NCI-H526 (cell line): ENCODE data around the gene PTGS1.
A peak's percentile ranks its signal among the peaks of the same experiment; 100 is the strongest.
"Not testable (repeated sequence)": the region's sequence is repeated elsewhere in the genome, so short reads cannot be mapped to it uniquely, and the experiment has no call there.

Source experiments
- DNase-seq, 2 experiments: peaks; one replicate each; lab custom pipeline; 2025; lab: John Stamatoyannopoulos, UW

PTGS1 gene

DNA sequence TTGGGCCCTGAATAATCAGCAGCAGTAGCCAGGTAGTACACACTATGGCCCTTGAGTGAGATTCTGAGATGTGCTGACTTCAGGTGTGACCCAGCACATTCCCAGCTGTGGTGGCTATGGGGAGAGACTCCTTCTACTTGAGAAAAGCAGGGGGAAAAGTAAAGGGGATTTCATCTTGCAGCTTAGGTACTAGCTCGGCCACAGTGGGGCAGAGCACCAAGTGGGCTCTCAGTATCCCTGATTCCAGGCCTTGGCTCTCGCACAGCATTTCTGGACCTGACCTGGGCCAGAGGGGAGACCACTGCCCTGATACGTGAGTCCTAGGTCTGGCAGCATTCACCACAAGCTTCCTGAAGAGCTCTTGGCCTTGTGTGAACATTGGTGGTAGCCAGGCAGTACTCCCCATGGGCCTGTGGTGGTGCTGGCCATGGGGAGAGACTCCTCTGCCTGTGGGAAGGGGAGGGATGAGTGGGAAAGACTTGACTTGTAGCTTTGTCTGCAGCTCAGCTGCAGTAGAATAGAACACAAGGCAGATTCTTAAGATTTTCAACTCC lies 27.6 kb downstream of the PTGS1 start:
- no peak for DNase-seq

DNA sequence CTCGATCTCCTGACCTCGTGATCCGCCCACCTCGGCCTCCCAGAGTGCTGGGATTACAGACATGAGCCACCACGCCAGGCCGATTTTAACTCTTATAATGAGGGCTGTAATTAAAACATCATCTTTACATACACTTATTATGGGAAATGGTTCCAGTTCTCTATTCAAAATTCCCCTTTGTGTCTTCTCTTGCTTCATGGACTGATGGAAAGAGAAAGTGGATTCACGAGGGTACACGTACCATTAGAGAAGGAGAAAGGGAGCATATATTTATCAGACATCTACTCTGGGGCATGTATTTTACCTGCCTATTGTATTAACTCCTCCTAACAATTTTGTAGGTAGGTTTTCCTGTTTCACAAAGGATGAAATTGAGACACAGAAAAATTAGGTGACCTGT lies 31.1 kb downstream of the PTGS1 start:
- DNase-seq, result no peak

GRCh38 chr9:122402403-122402871 lies 31.6 kb downstream of the PTGS1 start:
- no peak for DNase-seq

DNA sequence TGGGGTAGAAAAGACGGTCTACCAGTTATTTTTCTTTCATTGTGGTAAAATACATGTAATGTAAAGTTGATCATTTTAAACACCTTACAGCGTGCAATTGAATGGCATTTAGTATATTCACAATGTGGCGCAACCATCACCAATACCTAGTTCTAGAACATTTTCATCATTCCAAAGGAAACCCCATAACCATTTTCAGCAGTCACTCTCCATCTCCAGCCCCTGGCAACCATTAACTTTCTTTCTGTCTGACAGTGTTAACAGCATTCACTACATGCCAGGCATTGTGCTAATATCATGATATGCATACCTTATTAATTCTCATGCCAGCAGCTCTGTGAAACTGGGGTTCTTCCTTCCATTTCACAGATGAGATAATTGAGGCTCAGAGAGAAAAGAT lies 32.0 kb downstream of the PTGS1 start:
- DNase-seq, result no peak

DNA sequence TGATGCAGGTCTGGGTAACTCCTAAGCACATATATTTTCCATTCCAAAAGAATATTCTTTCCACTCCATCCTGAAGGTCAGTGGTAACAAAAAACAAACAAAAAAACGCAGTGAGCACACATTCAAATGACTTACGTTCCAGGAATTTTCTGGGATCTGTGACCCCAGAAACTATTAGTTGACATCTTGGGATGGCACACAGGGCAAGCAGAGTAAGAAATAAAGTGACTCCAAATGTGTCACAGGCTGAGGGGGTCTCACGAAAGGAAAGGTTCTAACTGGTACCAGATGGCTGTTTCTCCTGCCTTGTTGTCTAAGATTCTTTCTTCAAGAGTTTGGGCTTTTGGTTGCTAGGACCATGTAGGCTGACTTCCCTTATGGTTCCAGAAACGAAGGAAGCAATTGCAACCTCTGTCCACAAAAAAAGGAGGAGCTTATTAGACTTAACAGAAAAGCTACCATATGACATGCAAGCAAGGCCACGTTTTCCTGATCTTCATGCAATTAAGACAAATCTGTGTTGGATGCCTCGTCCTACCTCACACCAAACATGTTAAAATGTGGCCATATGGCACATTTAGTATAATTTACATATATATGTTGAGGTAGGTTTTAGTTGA lies 32.7 kb downstream of the PTGS1 start:
- no peak for DNase-seq

DNA sequence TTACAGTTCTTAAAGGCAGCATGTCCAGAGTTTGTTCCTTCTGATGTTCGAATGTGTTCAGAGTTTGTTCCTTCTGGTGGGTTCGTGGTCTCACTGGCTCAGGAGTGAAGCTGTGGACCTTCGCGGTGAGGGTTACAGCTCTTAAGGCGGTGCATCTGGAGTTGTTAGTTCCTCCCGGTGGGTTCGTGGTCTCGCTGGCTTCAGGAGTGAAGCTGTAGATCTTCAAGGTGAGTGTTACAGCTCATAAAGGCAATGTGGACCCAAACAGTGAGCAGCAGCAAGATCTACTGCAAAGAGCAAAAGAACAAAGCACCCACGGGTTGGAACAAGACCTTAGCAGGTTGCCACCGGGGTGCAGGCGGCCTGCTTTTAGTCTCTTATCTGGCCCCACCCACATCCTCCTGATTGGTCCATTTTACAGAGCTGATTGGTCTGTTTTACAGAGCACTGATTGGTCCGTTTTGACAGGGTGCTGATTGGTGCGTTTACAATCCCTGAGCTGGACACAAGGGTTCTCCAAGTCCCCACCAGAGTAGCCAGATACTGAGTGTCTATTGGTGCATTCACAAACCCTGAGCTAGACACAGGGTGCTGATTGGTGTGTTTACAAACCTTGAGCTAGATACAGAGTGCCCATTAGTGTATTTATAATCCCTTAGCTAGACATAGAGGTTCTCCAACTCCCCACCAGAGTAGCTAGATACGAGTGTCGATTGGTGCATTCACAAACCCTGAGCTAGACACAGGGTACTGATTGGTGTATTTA lies 34.7 kb downstream of the PTGS1 start:
- not testable (repeated sequence) for DNase-seq

- no peak for DNase-seq
Observed at GRCh38 chr9:122406070-122406890, 35.5 kb downstream of the PTGS1 start.

DNA sequence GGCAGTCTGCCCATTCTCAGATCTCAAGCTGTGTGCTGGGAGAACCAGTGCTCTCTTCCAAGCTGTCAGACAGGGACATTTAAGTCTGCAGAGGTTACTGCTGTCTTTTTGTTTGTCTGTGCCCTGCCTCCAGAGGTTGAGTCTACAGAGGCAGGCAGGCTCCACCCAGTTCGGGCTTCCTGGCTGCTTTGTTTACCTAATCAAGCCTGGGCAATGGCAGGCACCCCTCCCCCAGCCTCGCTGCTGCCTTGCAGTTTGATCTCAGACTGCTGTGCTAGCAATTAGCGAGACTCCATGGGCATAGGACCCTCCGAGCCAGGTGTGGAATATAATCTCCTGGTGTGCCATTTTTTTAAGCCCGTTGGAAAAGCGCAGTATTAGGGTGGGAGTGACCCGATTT lies 43.3 kb downstream of the PTGS1 start:
- peak in 1 of 2 experiments; percentile 31 for DNase-seq

DNA sequence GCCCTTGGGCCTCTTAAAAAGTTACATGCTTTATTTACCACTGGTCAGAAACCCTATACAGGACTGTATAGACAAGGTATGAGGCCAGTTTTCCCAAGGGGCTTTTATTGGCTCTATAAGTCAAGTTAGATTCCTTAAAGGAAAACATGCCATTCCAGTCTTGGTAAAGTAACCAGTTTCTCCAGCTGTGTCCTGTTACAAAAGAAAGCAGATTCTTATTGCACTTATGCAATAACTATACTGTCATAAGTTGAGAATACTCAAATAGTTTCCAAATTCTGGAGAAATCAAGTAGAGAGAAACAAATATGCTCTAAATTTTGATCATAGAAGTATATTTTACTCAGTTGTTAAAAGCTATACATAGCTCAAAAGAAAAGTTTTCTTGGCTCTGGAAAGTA lies 47.2 kb downstream of the PTGS1 start:
- DNase-seq, result no peak

- DNase-seq, result no peak
Observed at GRCh38 chr9:122420315-122420714, 49.5 kb downstream of the PTGS1 start.

GRCh38 chr9:122425087-122425486 lies 54.3 kb downstream of the PTGS1 start:
- no peak for DNase-seq

DNA sequence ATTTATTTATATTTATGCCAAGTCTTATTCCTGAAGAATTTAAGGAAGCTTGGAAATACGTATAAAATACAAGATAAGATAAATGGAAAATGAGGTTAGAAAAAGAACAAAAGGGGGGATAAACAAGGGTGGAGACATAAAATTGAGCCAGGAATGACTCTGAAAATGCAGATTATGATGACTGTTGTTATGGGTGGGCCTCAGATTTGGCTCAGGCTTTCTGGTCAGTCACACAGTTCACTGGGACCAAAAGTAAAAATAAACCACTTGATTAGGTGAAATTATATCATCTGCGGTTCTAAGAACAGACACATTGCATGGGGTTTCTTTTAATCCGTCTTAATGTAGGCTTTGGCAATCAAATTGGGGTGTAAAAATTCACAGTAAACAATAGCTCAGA lies 55.9 kb downstream of the PTGS1 start:
- DNase-seq, result no peak

GRCh38 chr9:122442568-122442967 lies 71.7 kb downstream of the PTGS1 start:
- no peak for DNase-seq

DNA sequence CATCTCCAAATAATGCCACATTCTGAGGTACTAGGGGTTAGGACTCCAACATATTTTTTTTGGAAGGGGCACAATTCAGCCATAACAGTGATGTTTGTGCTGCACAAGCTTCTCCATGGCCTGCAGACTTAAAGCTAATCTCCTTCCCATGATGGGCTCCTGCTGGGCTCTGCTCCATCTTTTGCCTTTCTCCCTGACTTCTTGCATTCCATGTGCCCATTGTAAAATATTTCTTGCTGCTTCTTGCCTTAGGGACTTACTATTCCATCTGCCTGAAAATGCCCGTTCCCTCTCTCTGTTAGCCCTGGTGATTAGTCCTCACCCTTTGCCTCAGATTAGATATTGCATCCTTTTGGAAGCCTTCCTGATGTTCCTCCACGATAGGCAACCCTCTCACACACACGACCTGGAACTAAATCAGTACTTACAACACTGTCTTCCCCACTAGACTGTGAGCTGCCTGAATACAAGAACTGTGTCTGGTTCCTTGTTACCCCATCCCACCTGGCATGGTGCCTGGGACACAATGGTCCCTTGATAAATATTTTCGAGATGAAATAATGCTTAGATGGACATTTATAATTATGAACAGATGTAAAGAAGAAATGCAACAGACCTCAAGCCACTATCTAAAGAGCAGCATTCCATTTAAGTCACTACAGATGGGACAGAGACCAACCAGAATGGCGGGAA lies 73.4 kb downstream of the PTGS1 start:
- DNase-seq, result no peak
